GM12878 (cell line): ENCODE data around the gene R3HDM2. TPM values are rescaled to one million over a fixed set of nuclear protein-coding genes. Genes with fewer than 3 reads are reported as not detected.
"Not testable (repeated sequence)": the region's sequence is repeated elsewhere in the genome, so short reads cannot be mapped to it uniquely, and the experiment has no call there.

Source experiments
- ATAC-seq: fragments of 200-7000 bp; cut with Tn5 transposase; 3 replicates; pipeline ENCODE4 v1.9.1; 2020; ENCODE audit warnings: mild to moderate bottlenecking, moderate library complexity
- BruUV-seq: library from RNA; stranded (reverse); fragments of 400-500 nt; replicated peaks from 2 replicates; lab custom pipeline; 2021; lab: Mats Ljungman, UMichigan
- CTCF ChIA-PET: fragments of 300-600 bp; sonication (Branson Sonifier 250); formaldehyde crosslinking; extraction: SDS; loops from one replicate; lab custom pipeline; 2021; ENCODE audit warnings: inconsistent platforms; lab: Yijun Ruan, JAX
- POLR2A ChIA-PET: fragments of 350-600 bp; formaldehyde crosslinking; extraction: SDS; loops from one replicate; lab custom pipeline; 2021; ENCODE audit warnings: inconsistent platforms; lab: Charles Lee
- RAD21 ChIA-PET: fragments of 300-600 bp; sonication (Branson Sonifier 250); formaldehyde crosslinking; loops from one replicate; lab custom pipeline; 2023; ENCODE audit warnings: antibody characterized with exemption; ENCODE audit not compliant: unreplicated experiment; lab: Charles Lee
- SMC1A ChIA-PET: fragments of 300-600 bp; sonication (Branson Sonifier 250); formaldehyde crosslinking; loops from one replicate; lab custom pipeline; 2023; ENCODE audit not compliant: unreplicated experiment, uncharacterized antibody; lab: Charles Lee
- DNase-seq: peaks from one replicate; pipeline ENCODE4 v3.0.0-alpha.2; 2011; ENCODE audit warnings: low read depth, low spot score
- FAIRE-seq: peaks from 3 replicates; lab custom pipeline; 2011; peaks lifted over from hg19 to GRCh38; lab: Jason Lieb, UNC
- H2AFZ ChIP-seq: 2 replicates; pipeline ENCODE4 v1.6.0; 2011; ENCODE audit warnings: low read depth, low read length, control low read depth; ENCODE audit not compliant: control insufficient read depth
- H3K27ac ChIP-seq: 2 replicates; pipeline ENCODE4 v1.5.1; 2011; ENCODE audit warnings: control low read depth; ENCODE audit not compliant: control insufficient read depth, insufficient read depth
- H3K27me3 ChIP-seq, 2 experiments: replicated peaks in 1 of 2; 2 replicates each; pipeline versions ENCODE4 v1.6.0 to v1.6.1; 2011; ENCODE audit warnings: low read length in 1 of 2; ENCODE audit not compliant: control insufficient read depth in 2 of 2, insufficient read depth in 2 of 2
- H3K36me3 ChIP-seq, 2 experiments: 2 replicates each; pipeline ENCODE4 v1.5.1; 2011; ENCODE audit warnings: low read length in 1 of 2; ENCODE audit not compliant: control insufficient read depth in 2 of 2, insufficient read depth in 2 of 2
- H3K4me1 ChIP-seq: 2 replicates; pipeline ENCODE4 v1.6.1; 2011; ENCODE audit warnings: mild to moderate bottlenecking, low read length, moderate library complexity, mixed read lengths; ENCODE audit not compliant: control insufficient read depth, insufficient read depth
- H3K4me2 ChIP-seq: 2 replicates; pipeline ENCODE4 v1.6.0; 2011; ENCODE audit warnings: control low read depth; ENCODE audit not compliant: control insufficient read depth, insufficient read depth
- H3K4me3 ChIP-seq: fragments of 200-600 bp; sonication (generic); 2 replicates; pipeline ENCODE4 v1.5.1; 2016
- H3K79me2 ChIP-seq: 2 replicates; pipeline ENCODE4 v1.6.0; 2011; ENCODE audit warnings: low read length; ENCODE audit not compliant: control insufficient read depth, insufficient read depth
- H3K9ac ChIP-seq: 2 replicates; pipeline ENCODE4 v1.8.0; 2011; ENCODE audit warnings: low read length, control low read depth, mixed read lengths; ENCODE audit not compliant: control insufficient read depth, insufficient read depth
- H3K9me3 ChIP-seq: replicated peaks from 3 replicates; pipeline ENCODE4 v1.5.1; 2011; ENCODE audit warnings: mild to moderate bottlenecking, low read length; ENCODE audit not compliant: control insufficient read depth, insufficient read depth
- H4K20me1 ChIP-seq: 2 replicates; pipeline ENCODE4 v1.6.0; 2011; ENCODE audit not compliant: control insufficient read depth, insufficient read depth
- CEBPB ChIP-seq, 2 experiments: fragments of 150-350 bp in 1 of 2; IDR thresholded peaks; 2 replicates each; pipeline ENCODE4 v1.6.1; 2012 to 2014; ENCODE audit warnings: low read depth in 2 of 2, low read length in 2 of 2, borderline replicate concordance in 1 of 2, inconsistent platforms in 1 of 2
- CREB1 ChIP-seq: IDR thresholded peaks from 2 replicates; pipeline ENCODE4 v1.6.1; 2012; ENCODE audit warnings: low read depth, mild to moderate bottlenecking, inconsistent platforms
- EZH2 ChIP-seq: IDR thresholded peaks from 2 replicates; pipeline ENCODE4 v1.6.1; 2012; ENCODE audit warnings: low read depth, mild to moderate bottlenecking, control low read depth, inconsistent platforms, low read length, borderline replicate concordance; ENCODE audit not compliant: control insufficient read depth
- FOS ChIP-seq: IDR thresholded peaks from 3 replicates; pipeline ENCODE4 v1.6.1; 2011; ENCODE audit warnings: borderline replicate concordance; ENCODE audit not compliant: insufficient read length; ENCODE audit errors: extremely low read depth
- HDAC2 ChIP-seq: fragments of 200-600 bp; sonication (generic); IDR thresholded peaks from 2 replicates; pipeline ENCODE4 v1.6.1; 2017
- JUNB ChIP-seq: IDR thresholded peaks from 2 replicates; pipeline ENCODE4 v1.6.1; 2016; ENCODE audit warnings: antibody characterized with exemption, mild to moderate bottlenecking
- KLF5 ChIP-seq: fragments of 450-650 bp; IDR thresholded peaks from 2 replicates; pipeline ENCODE4 v1.6.1; 2014; ENCODE audit warnings: mild to moderate bottlenecking; ENCODE audit not compliant: partially characterized antibody
- REST ChIP-seq: IDR thresholded peaks from 2 replicates; pipeline ENCODE4 v1.6.1; 2012; ENCODE audit warnings: mild to moderate bottlenecking, low read depth, low read length
- ZBTB4 ChIP-seq: fragments of 450-650 bp; formaldehyde crosslinking; IDR thresholded peaks from 2 replicates; pipeline ENCODE4 v1.4.0; 2022; ENCODE audit warnings: mild to moderate bottlenecking, moderate library complexity
- ZNF274 ChIP-seq: IDR thresholded peaks from one replicate; pipeline ENCODE4 v1.8.0; 2011; ENCODE audit not compliant: insufficient read length, insufficient read depth
- WGBS: methylation state at CpG from one replicate; pipeline ENCODE4 v1.1.6; 2016; ENCODE audit warnings: low lambda C conversion rate; ENCODE audit not compliant: insufficient replicate concordance, insufficient coverage; ENCODE audit errors: missing lambda C conversion rate; 5-methylcytosine and 5-hydroxymethylcytosine counted together
- in situ Hi-C: fragments of 300-500 bp; cut with MboI; formaldehyde crosslinking; loops from 9 replicates; pipeline ENCODE4 v1.14.3; 2018; ENCODE audit warnings: mixed read lengths
- intact Hi-C: fragments of 100-400 bp; cut with micrococcal nuclease; formaldehyde crosslinking; loops from one replicate; pipeline ENCODE4 v1.14.2; 2022; ENCODE audit not compliant: unreplicated experiment
- polyA plus RNA-seq, 11 experiments: library from polyadenylated mRNA; depleted of rRNA in 4 of 11; unstranded in 6 of 11; stranded (reverse) in 5 of 11; fragments of >200 nt; fragmentation: Nextera tagmentation in 4 of 11; fragmentation: Illumina TruSeq in 1 of 11; extraction: Ambion mirVana in 4 of 11; extraction: Trizol in 1 of 11; gene quantifications; 1 replicate in 1 of 11; 2 replicates in 10 of 11; pipeline versions ENCODE4 v1.2.1 to v1.2.3, GENCODE V29; 2011 to 2016; ENCODE audit warnings: inconsistent platforms in 2 of 11, missing spikeins in 2 of 11, low read depth in 1 of 11
- total RNA-seq, 4 experiments: library from RNA; depleted of rRNA in 3 of 4; stranded (reverse); fragments of >200 nt in 3 of 4; fragmentation: Illumina TruSeq in 1 of 4; extraction: Trizol in 1 of 4; gene quantifications; 2 replicates each; pipeline versions ENCODE4 v1.2.1 to v1.2.3, GENCODE V29; 2013 to 2021

R3HDM2 gene
- total and polyA plus RNA-seq, 10 of the 15 experiments (the other 5 are each of a cell fraction or from before 2014, with no cell fraction given) = 4.6 to 26.1 (median 11.2) TPM

GRCh38 chr12:57415088-57415487 is 15.8 kb downstream of the R3HDM2 start:
- no peak overlapping the region for H3K27ac ChIP-seq
- no peaks in the 10 kb centered on the region for H3K36me3 ChIP-seq
- H3K9me3 ChIP-seq = no peaks in the 10 kb centered on the region
- 97% methylated on average over 2 of the region's 2 CpGs for WGBS
- no peaks in the 10 kb centered on the region; the same call in 1 of the 2 replicates for H3K4me1 ChIP-seq
- ChIA-PET SMC1A (interaction anchor here (1.5 kb wide), 1 partner anchor 72 kb away, joined by 7 read pairs; no protein-coding TSS in a partner anchor), CTCF (interaction anchor here (1.1 to 1.4 kb wide), 2 partner anchors 8 to 15 kb away, joined by 3 read pairs; no protein-coding TSS in a partner anchor), RAD21 (interaction anchor here (1.1 kb wide), 1 partner anchor 150 kb away, joined by 4 read pairs; no protein-coding TSS in a partner anchor), POLR2A (no interaction called here)
- H2AFZ ChIP-seq = no peak overlapping the region
- no peaks in the 10 kb centered on the region; the same call in 1 of the 2 replicates for H3K79me2 ChIP-seq
- intact Hi-C loops (no loop called here), in situ Hi-C loops (no loop called here)
- H3K27me3 ChIP-seq = no peaks in the 10 kb centered on the region
- no peaks in the 10 kb centered on the region for H4K20me1 ChIP-seq
- no peak for TF ChIP-seq CEBPB (IDR thresholded peaks at IDR 0.05; ENCODE audit: borderline replicate concordance in 1 of 2, low read depth in 2 of 2, low read length in 2 of 2)
- TF ChIP-seq ZNF274 = no peak
- TF ChIP-seq REST = no peak
- no peak for TF ChIP-seq JUNB
- TF ChIP-seq ZBTB4 (CRISPR knock-in tag) = no peak
- TF ChIP-seq KLF5 = no peak
- TF ChIP-seq EZH2 = no peak
- no peak for TF ChIP-seq HDAC2
- no peak for TF ChIP-seq CREB1
- no peak for TF ChIP-seq FOS
- no peak overlapping the region for H3K4me3 ChIP-seq
- H3K9ac ChIP-seq = no peak overlapping the region
- no peak overlapping the region for H3K4me2 ChIP-seq
- FAIRE-seq (no peak), ATAC-seq (no peak), DNase-seq (no peak)
- BruUV-seq = no TSS peak

- CTCF ChIA-PET = interaction anchor here (1.1 to 1.4 kb wide), 2 partner anchors 9 to 16 kb away, joined by 3 read pairs; no protein-coding TSS in a partner anchor
- ATAC-seq, H3K4me2 ChIP-seq, H3K9me3 ChIP-seq, H2AFZ ChIP-seq, H3K79me2 ChIP-seq, DNase-seq, in situ Hi-C loops, H3K4me1 ChIP-seq, FAIRE-seq, H3K36me3 ChIP-seq, intact Hi-C loops, H4K20me1 ChIP-seq, H3K9ac ChIP-seq, BruUV-seq, H3K27me3 ChIP-seq, H3K27ac ChIP-seq, H3K4me3 ChIP-seq: not testable (repeated sequence)
- RAD21 ChIA-PET = interaction anchor here (0.7 to 1.1 kb wide), 2 partner anchors 149 to 211 kb away, joined by 3 to 4 read pairs; no protein-coding TSS in a partner anchor
- SMC1A ChIA-PET = interaction anchor here (0.7 to 1.5 kb wide), 3 partner anchors 10 to 71 kb away, joined by 3 to 7 read pairs (median 4); no protein-coding TSS in a partner anchor
- POLR2A ChIA-PET = interaction anchor here (0.7 kb wide), 1 partner anchor 59 kb away, joined by 4 read pairs; no protein-coding TSS in a partner anchor
- WGBS = 94% methylated on average over 6 of the region's 6 CpGs
Observed at GRCh38 chr12:57414160-57414559, 16.7 kb downstream of the R3HDM2 start.
